ENCODE measurements around the gene ZYG11B. TPM values are rescaled to one million over a fixed set of nuclear protein-coding genes. Genes with fewer than 3 reads are reported as not detected.
"Not testable (repeated sequence)": the region's sequence is repeated elsewhere in the genome, so short reads cannot be mapped to it uniquely, and the experiment has no call there.

ZYG11B gene
- total RNA-seq, 1 donor from 2014 or later = 18.2 TPM

GRCh38 chr1:52706136-52706670 lies 20.1 kb upstream of the ZYG11B start:
- no peak for TF ChIP-seq CTCF (IDR thresholded peaks at IDR 0.05; ENCODE audit: insufficient read depth, low read length, severe bottlenecking)
- Histone ChIP-seq H3K4me3 (ENCODE audit: low read depth, low read length) (no peak overlapping the region), H3K27me3 (ENCODE audit: control insufficient read depth, insufficient read depth, low read length) (no peaks in the 10 kb centered on the region), H3K36me3 (ENCODE audit: control insufficient read depth, insufficient read depth, low read length) (no peaks in the 10 kb centered on the region)
- FAIRE-seq (no peak), DNase-seq (ENCODE audit: low read depth) (no peak)

GRCh38 chr1:52706941-52707926 lies 19.0 kb upstream of the ZYG11B start:
- Histone ChIP-seq H3K27me3 (ENCODE audit: control insufficient read depth, insufficient read depth, low read length) (no peaks in the 10 kb centered on the region), H3K36me3 (ENCODE audit: control insufficient read depth, insufficient read depth, low read length) (no peaks in the 10 kb centered on the region), H3K4me3 (ENCODE audit: low read depth, low read length) (no peak overlapping the region)
- no peak for TF ChIP-seq CTCF (IDR thresholded peaks at IDR 0.05; ENCODE audit: insufficient read depth, low read length, severe bottlenecking)
- DNase-seq (ENCODE audit: low read depth) (no peak), FAIRE-seq (no peak)

DNA sequence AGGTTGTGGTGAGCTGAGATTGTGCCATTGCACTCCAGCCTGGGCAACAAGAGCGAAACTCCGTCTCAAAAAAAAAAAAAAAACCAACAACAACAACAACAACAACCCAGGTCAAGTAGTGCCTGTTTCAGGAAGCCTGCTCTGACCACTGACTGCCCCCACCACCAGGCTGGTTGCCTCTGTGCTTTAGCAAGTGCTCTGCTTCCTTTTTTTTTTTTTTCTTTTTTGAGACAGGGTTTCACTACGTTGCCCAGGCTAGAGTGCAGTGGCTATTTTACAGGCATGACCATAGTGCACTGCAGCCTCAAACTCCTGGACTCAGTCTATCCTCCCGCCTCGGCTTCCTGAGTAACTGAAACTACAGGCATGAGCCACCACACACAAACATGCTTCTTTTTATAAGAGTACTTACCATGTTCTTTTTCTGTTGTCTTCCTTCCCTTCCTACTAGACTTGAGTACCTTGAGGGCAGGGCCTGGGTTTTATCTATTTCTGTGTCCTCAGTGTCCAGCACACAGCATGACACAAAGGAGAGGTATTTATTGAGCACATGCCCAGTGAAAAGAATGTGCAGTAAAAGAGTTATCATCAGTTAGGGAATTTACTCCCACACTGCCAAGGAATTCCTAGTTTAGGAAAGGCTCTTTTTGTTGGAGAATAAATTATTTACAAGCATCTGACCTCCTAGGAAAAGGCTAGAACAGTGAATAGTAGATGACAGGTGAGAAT lies 18.2 kb upstream of the ZYG11B start:
- no peaks in the 10 kb centered on the region for H3K36me3 ChIP-seq (ENCODE audit: control insufficient read depth, insufficient read depth, low read length)
- DNase-seq (ENCODE audit: low read depth) (peak; percentile 36), FAIRE-seq (no peak)
- no peak overlapping the region for H3K4me3 ChIP-seq (ENCODE audit: low read depth, low read length)
- TF ChIP-seq CTCF (IDR thresholded peaks at IDR 0.05; ENCODE audit: insufficient read depth, low read length, severe bottlenecking) = no peak
- no peaks in the 10 kb centered on the region for H3K27me3 ChIP-seq (ENCODE audit: control insufficient read depth, insufficient read depth, low read length)

DNA sequence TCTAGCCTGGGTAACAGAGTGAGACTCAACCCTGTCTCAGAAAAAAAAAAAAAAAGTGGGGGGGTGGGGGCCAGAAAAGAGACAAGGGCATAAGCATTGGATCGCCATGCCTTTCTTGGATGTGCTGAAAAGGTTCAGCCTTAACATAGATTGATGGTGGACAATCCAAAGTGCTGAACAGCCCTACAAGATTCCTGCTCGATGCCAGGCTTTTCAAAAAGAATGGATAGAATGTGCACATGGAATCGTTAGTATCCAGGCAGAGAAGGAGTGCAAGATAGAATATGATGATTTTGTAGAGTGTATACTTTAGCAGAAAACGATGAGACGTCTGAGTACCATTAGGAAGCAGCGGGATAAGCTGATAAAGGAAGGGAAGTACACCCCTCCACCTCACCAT lies 17.2 kb upstream of the ZYG11B start:
- FAIRE-seq = no peak

DNA sequence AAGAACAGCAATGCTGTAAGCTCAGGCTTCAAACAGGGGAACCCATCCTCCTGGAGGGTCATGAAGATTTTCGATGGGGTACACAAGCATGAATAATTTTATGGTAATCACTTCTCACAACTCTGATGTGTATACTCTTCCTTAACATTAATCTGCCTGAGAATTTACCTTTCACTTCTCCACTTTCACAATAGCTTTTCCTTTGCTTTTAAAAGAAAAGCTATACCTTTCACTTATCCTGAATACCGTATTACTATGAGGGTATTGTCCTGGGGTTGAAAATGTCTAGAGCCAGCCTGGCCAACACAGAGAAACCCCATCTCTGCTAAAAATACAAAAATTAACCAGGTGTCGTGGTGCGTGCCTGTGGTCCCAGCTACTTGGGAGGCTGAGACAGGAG lies 12.7 kb upstream of the ZYG11B start:
- FAIRE-seq = no peak
- TF ChIP-seq CTCF (IDR thresholded peaks at IDR 0.05; ENCODE audit: insufficient read depth, low read length, severe bottlenecking) = no peak
- no peaks in the 10 kb centered on the region for H3K27me3 ChIP-seq (ENCODE audit: control insufficient read depth, insufficient read depth, low read length)
- no peaks in the 10 kb centered on the region for H3K36me3 ChIP-seq (ENCODE audit: control insufficient read depth, insufficient read depth, low read length)
- no peak overlapping the region for H3K4me3 ChIP-seq (ENCODE audit: low read depth, low read length)
- DNase-seq (ENCODE audit: low read depth) = no peak

More for the DNA sequence above, 17.2 kb upstream of the ZYG11B start:
- no peaks in the 10 kb centered on the region for H3K36me3 ChIP-seq (ENCODE audit: control insufficient read depth, insufficient read depth, low read length)
- H3K4me3 ChIP-seq (ENCODE audit: low read depth, low read length) = no peak overlapping the region
- DNase-seq (ENCODE audit: low read depth) = no peak
- no peaks in the 10 kb centered on the region for H3K27me3 ChIP-seq (ENCODE audit: control insufficient read depth, insufficient read depth, low read length)
- TF ChIP-seq CTCF (IDR thresholded peaks at IDR 0.05; ENCODE audit: insufficient read depth, low read length, severe bottlenecking) = no peak

DNA sequence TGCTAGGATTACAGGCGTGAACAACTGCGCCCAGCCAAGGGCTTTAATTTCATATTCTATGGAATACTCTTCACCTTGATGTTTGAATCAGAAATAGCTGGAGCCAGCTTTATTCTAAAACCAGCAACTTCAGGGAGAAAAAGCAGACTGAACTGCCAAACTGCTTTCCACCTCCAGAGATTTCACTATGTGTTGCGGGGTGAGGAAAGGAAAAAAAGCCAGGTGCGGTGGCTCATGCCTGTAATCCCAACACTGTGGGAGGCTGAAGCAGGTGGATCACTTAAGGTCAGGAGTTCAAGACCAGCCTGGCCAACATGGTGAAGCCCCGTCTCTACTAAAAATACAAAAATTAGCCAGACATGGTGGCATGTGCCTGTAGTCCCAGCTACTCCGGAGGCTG lies 11.0 kb upstream of the ZYG11B start:
- not testable (repeated sequence) for H3K36me3 ChIP-seq (ENCODE audit: control insufficient read depth, insufficient read depth, low read length); DNase-seq (ENCODE audit: low read depth); H3K4me3 ChIP-seq (ENCODE audit: low read depth, low read length); H3K27me3 ChIP-seq (ENCODE audit: control insufficient read depth, insufficient read depth, low read length); FAIRE-seq

Data from bronchial epithelial cell (primary cell).